Measurements from ENCODE around the gene AGBL4.
A peak's percentile ranks its signal among the peaks of the same experiment; 100 is the strongest.

AGBL4 gene

DNA sequence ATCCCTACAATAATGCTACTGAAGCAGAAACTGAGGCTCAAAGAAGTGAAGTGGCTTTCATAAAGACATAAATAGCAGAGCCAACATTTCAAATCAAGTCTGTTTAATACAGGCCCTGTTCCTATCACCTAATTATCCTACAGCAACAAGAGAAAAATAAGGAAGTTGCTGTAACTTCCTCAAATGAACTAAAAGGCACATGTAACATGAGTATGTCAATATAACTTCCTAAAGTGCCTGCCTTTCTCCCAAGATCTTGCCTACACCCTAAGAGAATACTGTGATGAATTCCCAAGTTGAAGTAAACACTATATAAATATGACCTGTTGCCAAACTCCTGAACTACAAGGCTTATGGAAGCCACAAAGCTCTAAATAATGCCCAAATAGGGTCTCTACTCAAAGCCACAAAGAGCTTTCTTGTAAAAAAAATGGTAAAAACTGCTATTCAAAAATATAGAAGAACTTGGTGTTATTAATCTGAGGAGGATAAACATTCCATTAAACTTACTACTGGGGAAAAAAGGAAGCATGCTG is 1255.7 kb downstream of the AGBL4 start:
- no peak for TF ChIP-seq ZNF70 (CRISPR knock-in tag; IDR thresholded peaks at IDR 0.05)
- TF ChIP-seq, protein P1, sequence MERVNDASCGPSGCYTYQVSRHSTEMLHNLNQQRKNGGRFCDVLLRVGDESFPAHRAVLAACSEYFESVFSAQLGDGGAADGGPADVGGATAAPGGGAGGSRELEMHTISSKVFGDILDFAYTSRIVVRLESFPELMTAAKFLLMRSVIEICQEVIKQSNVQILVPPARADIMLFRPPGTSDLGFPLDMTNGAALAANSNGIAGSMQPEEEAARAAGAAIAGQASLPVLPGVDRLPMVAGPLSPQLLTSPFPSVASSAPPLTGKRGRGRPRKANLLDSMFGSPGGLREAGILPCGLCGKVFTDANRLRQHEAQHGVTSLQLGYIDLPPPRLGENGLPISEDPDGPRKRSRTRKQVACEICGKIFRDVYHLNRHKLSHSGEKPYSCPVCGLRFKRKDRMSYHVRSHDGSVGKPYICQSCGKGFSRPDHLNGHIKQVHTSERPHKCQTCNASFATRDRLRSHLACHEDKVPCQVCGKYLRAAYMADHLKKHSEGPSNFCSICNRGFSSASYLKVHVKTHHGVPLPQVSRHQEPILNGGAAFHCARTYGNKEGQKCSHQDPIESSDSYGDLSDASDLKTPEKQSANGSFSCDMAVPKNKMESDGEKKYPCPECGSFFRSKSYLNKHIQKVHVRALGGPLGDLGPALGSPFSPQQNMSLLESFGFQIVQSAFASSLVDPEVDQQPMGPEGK (CRISPR knock-in tag; IDR thresholded peaks at IDR 0.05; ENCODE audit: borderline replicate concordance), result no peak
- no peak for TF ChIP-seq TOX (CRISPR knock-in tag; IDR thresholded peaks at IDR 0.05; ENCODE audit: borderline replicate concordance)
- no peak for TF ChIP-seq OSR1 (CRISPR knock-in tag; IDR thresholded peaks at IDR 0.05)
- no peak for TF ChIP-seq ZFP30 (CRISPR knock-in tag; IDR thresholded peaks at IDR 0.05)
- no peak for TF ChIP-seq BACH2 (CRISPR knock-in tag; IDR thresholded peaks at IDR 0.05; ENCODE audit: borderline replicate concordance)
- TF ChIP-seq ZNF8 (CRISPR knock-in tag; IDR thresholded peaks at IDR 0.05), result no peak
- no peak for TF ChIP-seq ZC3H10 (CRISPR knock-in tag; IDR thresholded peaks at IDR 0.05)
- TF ChIP-seq ARNTL (CRISPR knock-in tag; IDR thresholded peaks at IDR 0.05; ENCODE audit: borderline replicate concordance, low read depth), result no peak
- no peak for TF ChIP-seq ISL1 (CRISPR knock-in tag; IDR thresholded peaks at IDR 0.05)
- TF ChIP-seq SNAI2 (CRISPR knock-in tag; IDR thresholded peaks at IDR 0.05), result no peak
- TF ChIP-seq ZNF565 (CRISPR knock-in tag; conservative IDR thresholded peaks at IDR 0.05; ENCODE audit: low read depth), result no peak
- TF ChIP-seq ZFP3 (CRISPR knock-in tag; IDR thresholded peaks at IDR 0.05), result no peak
- ATAC-seq, result no peak

DNA sequence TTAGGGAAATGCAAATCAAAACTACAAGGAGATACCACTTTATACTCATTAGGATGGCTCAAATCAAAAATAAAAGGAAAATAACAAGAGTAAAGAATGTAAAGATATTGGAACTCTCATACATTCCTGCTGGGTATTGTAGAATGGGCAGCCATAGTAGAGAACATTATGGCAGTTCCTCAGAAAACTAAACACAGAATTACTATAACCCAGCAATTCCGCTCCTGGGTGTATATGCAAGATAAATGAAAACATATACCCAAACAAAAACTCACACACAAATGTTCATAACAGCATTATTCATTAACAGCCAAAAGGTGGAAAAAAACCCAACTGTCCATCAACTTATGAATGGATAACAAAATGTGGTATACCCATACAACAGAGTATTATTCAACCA is 1258.4 kb downstream of the AGBL4 start:
- TF ChIP-seq ISL1 (CRISPR knock-in tag; IDR thresholded peaks at IDR 0.05) (no peak), ZNF565 (CRISPR knock-in tag; conservative IDR thresholded peaks at IDR 0.05; ENCODE audit: low read depth) (no peak), ESRRG (CRISPR knock-in tag; IDR thresholded peaks at IDR 0.05) (no peak), BACH2 (CRISPR knock-in tag; IDR thresholded peaks at IDR 0.05; ENCODE audit: borderline replicate concordance) (no peak), GLIS3 (CRISPR knock-in tag; IDR thresholded peaks at IDR 0.05) (no peak)
- TF ChIP-seq, protein P2, sequence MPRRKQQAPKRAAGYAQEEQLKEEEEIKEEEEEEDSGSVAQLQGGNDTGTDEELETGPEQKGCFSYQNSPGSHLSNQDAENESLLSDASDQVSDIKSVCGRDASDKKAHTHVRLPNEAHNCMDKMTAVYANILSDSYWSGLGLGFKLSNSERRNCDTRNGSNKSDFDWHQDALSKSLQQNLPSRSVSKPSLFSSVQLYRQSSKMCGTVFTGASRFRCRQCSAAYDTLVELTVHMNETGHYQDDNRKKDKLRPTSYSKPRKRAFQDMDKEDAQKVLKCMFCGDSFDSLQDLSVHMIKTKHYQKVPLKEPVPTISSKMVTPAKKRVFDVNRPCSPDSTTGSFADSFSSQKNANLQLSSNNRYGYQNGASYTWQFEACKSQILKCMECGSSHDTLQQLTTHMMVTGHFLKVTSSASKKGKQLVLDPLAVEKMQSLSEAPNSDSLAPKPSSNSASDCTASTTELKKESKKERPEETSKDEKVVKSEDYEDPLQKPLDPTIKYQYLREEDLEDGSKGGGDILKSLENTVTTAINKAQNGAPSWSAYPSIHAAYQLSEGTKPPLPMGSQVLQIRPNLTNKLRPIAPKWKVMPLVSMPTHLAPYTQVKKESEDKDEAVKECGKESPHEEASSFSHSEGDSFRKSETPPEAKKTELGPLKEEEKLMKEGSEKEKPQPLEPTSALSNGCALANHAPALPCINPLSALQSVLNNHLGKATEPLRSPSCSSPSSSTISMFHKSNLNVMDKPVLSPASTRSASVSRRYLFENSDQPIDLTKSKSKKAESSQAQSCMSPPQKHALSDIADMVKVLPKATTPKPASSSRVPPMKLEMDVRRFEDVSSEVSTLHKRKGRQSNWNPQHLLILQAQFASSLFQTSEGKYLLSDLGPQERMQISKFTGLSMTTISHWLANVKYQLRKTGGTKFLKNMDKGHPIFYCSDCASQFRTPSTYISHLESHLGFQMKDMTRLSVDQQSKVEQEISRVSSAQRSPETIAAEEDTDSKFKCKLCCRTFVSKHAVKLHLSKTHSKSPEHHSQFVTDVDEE (CRISPR knock-in tag; IDR thresholded peaks at IDR 0.05), result no peak
- TF ChIP-seq, protein P1 (CRISPR knock-in tag; IDR thresholded peaks at IDR 0.05; ENCODE audit: borderline replicate concordance), result no peak
- no peak for ATAC-seq

DNA sequence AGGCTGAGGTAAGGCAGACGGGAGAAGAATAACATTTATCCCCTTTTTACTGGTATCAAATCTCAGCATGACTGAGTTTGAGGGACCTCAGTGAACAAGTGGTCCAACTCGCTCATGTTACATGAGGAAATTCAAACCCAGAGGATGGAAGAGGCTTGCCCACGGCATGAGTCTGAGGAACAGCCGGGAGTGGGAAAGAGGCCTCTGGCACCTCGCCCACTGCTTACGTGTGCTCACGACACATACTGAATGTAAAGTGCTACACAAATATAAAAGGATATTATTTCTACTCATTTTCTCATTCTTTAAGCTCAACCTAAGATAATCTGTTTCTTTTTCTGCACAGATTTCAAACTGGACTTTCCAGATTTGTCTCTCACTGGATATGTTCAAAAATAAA is 1261.8 kb downstream of the AGBL4 start:
- no peak for TF ChIP-seq ISL1 (CRISPR knock-in tag; IDR thresholded peaks at IDR 0.05)
- peak; percentile 41 for ATAC-seq

DNA sequence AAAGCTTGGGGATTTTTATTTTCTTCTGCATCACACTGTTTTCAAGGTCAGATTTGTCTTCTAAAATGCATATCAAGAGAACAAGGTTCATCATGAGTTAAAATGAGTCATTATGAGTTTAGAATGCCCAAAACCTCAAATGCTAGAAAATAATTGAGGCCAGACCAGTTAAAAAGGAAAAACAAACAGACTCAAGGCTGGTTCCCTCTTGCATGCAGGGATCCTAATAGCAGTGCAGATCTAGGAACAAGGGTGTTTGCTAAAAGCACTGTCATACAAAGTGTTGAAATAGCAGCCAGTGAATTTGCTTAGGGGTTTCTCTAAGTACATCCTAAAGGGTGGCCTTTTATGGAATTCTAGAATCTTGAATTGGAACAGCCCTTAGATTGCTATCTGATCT is 1262.3 kb downstream of the AGBL4 start:
- TF ChIP-seq BACH2 (CRISPR knock-in tag; IDR thresholded peaks at IDR 0.05; ENCODE audit: borderline replicate concordance) (no peak), ZC3H10 (CRISPR knock-in tag; IDR thresholded peaks at IDR 0.05) (no peak)
- ATAC-seq, result peak; percentile 80

DNA sequence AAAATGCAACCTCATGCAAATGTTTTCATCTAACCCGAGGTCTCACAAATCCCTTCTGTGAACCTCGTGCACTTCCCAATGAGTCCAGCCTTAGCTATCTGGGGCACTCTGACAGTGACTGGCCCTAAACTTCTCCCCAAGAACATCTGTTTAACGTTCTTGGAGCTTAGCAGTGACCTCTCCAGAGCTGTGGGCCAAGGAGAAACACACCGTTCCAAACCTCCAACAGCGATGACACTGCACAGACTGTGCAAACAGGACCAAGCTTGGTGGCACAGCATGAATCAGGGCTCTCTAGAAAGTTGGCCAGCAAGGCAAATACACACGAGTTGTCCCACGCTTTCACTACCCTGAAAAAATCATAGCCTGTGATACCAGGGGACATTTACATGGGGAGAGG is 1262.9 kb downstream of the AGBL4 start:
- no peak for ATAC-seq
- TF ChIP-seq TOX (CRISPR knock-in tag; IDR thresholded peaks at IDR 0.05; ENCODE audit: borderline replicate concordance), result no peak
- TF ChIP-seq ZC3H10 (CRISPR knock-in tag; IDR thresholded peaks at IDR 0.05), result no peak
- no peak for TF ChIP-seq ZNF70 (CRISPR knock-in tag; IDR thresholded peaks at IDR 0.05)
- TF ChIP-seq, protein P3, sequence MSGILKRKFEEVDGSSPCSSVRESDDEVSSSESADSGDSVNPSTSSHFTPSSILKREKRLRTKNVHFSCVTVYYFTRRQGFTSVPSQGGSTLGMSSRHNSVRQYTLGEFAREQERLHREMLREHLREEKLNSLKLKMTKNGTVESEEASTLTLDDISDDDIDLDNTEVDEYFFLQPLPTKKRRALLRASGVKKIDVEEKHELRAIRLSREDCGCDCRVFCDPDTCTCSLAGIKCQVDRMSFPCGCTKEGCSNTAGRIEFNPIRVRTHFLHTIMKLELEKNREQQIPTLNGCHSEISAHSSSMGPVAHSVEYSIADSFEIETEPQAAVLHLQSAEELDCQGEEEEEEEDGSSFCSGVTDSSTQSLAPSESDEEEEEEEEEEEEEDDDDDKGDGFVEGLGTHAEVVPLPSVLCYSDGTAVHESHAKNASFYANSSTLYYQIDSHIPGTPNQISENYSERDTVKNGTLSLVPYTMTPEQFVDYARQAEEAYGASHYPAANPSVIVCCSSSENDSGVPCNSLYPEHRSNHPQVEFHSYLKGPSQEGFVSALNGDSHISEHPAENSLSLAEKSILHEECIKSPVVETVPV (CRISPR knock-in tag; IDR thresholded peaks at IDR 0.05), result no peak
- no peak for TF ChIP-seq ZFP30 (CRISPR knock-in tag; IDR thresholded peaks at IDR 0.05)
- TF ChIP-seq CSDC2 (CRISPR knock-in tag; IDR thresholded peaks at IDR 0.05), result no peak
- TF ChIP-seq, protein P1 (CRISPR knock-in tag; IDR thresholded peaks at IDR 0.05; ENCODE audit: borderline replicate concordance), result no peak
- TF ChIP-seq, protein P4, sequence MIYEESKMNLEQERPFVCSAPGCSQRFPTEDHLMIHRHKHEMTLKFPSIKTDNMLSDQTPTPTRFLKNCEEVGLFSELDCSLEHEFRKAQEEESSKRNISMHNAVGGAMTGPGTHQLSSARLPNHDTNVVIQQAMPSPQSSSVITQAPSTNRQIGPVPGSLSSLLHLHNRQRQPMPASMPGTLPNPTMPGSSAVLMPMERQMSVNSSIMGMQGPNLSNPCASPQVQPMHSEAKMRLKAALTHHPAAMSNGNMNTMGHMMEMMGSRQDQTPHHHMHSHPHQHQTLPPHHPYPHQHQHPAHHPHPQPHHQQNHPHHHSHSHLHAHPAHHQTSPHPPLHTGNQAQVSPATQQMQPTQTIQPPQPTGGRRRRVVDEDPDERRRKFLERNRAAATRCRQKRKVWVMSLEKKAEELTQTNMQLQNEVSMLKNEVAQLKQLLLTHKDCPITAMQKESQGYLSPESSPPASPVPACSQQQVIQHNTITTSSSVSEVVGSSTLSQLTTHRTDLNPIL (CRISPR knock-in tag; IDR thresholded peaks at IDR 0.05; ENCODE audit: low read depth), result no peak
